H9 (cell line): ENCODE data around the gene CROT. TPM values are rescaled to one million over a fixed set of nuclear protein-coding genes. Genes with fewer than 3 reads are reported as not detected.
"Not testable (repeated sequence)": the region's sequence is repeated elsewhere in the genome, so short reads cannot be mapped to it uniquely, and the experiment has no call there.

Source experiments
- DNase-seq: peaks from one replicate; pipeline ENCODE4 v3.0.0-alpha.2; 2017
- H2AFZ ChIP-seq: one replicate; pipeline ENCODE4 v1.6.1; 2013; ENCODE audit warnings: mild to moderate bottlenecking, low read length, control low read depth, moderate library complexity
- H2AK5ac ChIP-seq: 2 replicates; pipeline ENCODE4 v1.6.1; 2013; ENCODE audit warnings: low read length, control low read depth, mixed read lengths; ENCODE audit not compliant: insufficient read length
- H2BK120ac ChIP-seq: one replicate; pipeline ENCODE4 v1.6.1; 2013; ENCODE audit warnings: low read depth, mild to moderate bottlenecking, low read length, control low read depth, inconsistent platforms; ENCODE audit not compliant: poor library complexity, severe bottlenecking
- H2BK12ac ChIP-seq: 2 replicates; pipeline ENCODE4 v1.6.1; 2013; ENCODE audit warnings: low read length, control low read depth, mixed read lengths, low read depth; ENCODE audit not compliant: insufficient read length
- H2BK15ac ChIP-seq: 2 replicates; pipeline ENCODE4 v1.6.1; 2013; ENCODE audit warnings: low read depth, low read length, control low read depth
- H2BK20ac ChIP-seq: one replicate; pipeline ENCODE4 v1.6.1; 2013; ENCODE audit warnings: low read depth, mild to moderate bottlenecking, low read length, control low read depth, inconsistent platforms; ENCODE audit not compliant: poor library complexity, severe bottlenecking
- H2BK5ac ChIP-seq: 2 replicates; pipeline ENCODE4 v1.6.1; 2013; ENCODE audit warnings: low read length, control low read depth, mixed read lengths; ENCODE audit not compliant: insufficient read length
- H3K14ac ChIP-seq: 2 replicates; pipeline ENCODE4 v1.6.1; 2013; ENCODE audit warnings: low read length, control low read depth; ENCODE audit not compliant: insufficient read depth
- H3K18ac ChIP-seq: 2 replicates; pipeline ENCODE4 v1.6.1; 2013; ENCODE audit warnings: low read depth, mild to moderate bottlenecking, mixed read lengths, low read length, control low read depth; ENCODE audit not compliant: insufficient read length
- H3K23ac ChIP-seq: 2 replicates; pipeline ENCODE4 v1.6.1; 2013; ENCODE audit warnings: low read length, control low read depth, mixed read lengths, low read depth; ENCODE audit not compliant: insufficient read length
- H3K23me2 ChIP-seq: 2 replicates; pipeline ENCODE4 v1.6.1; 2013; ENCODE audit warnings: low read depth, mild to moderate bottlenecking, mixed read lengths, low read length, control low read depth; ENCODE audit not compliant: insufficient read length, poor library complexity, severe bottlenecking
- H3K27ac ChIP-seq: 2 replicates; pipeline ENCODE4 v1.5.1; 2013; ENCODE audit warnings: low read length, control low read depth, mixed read lengths, low read depth; ENCODE audit not compliant: insufficient read length
- H3K27me3 ChIP-seq: 2 replicates; pipeline ENCODE4 v1.6.1; 2013; ENCODE audit warnings: low read length, control low read depth, inconsistent platforms; ENCODE audit not compliant: insufficient read depth
- H3K4ac ChIP-seq: 2 replicates; pipeline ENCODE4 v1.6.1; 2013; ENCODE audit warnings: low read depth, mild to moderate bottlenecking, control low read depth, inconsistent platforms, low read length, moderate library complexity
- H3K4me1 ChIP-seq: 2 replicates; pipeline ENCODE4 v1.6.1; 2013; ENCODE audit warnings: low read length, control low read depth, inconsistent platforms; ENCODE audit not compliant: insufficient read depth
- H3K4me2 ChIP-seq: 2 replicates; pipeline ENCODE4 v1.6.1; 2013; ENCODE audit warnings: low read length, control low read depth, mixed read lengths; ENCODE audit not compliant: insufficient read length, insufficient read depth
- H3K56ac ChIP-seq: 2 replicates; pipeline ENCODE4 v1.6.1; 2013; ENCODE audit warnings: low read depth, mild to moderate bottlenecking, mixed read lengths, low read length, control low read depth; ENCODE audit not compliant: insufficient read length
- H3K79me1 ChIP-seq: 2 replicates; pipeline ENCODE4 v1.6.1; 2013; ENCODE audit warnings: low read depth, mild to moderate bottlenecking, moderate library complexity, low read length, control low read depth, inconsistent platforms; ENCODE audit not compliant: insufficient read depth, poor library complexity, severe bottlenecking
- H3K79me2 ChIP-seq: 2 replicates; pipeline ENCODE4 v1.6.1; 2013; ENCODE audit warnings: low read length, control low read depth, inconsistent platforms; ENCODE audit not compliant: insufficient read depth
- H3K9ac ChIP-seq: 2 replicates; pipeline ENCODE4 v1.6.1; 2013; ENCODE audit warnings: low read length, control low read depth, mixed read lengths; ENCODE audit not compliant: insufficient read length; ENCODE audit errors: extremely low read depth
- H3K9me3 ChIP-seq: one replicate; pipeline ENCODE4 v1.6.1; 2013; ENCODE audit warnings: low read depth, low read length, inconsistent platforms; ENCODE audit not compliant: control insufficient read depth
- H3T11ph ChIP-seq: one replicate; pipeline ENCODE4 v1.6.1; 2013; ENCODE audit warnings: mild to moderate bottlenecking, low read length, control low read depth, inconsistent platforms
- H4K20me1 ChIP-seq: one replicate; pipeline ENCODE4 v1.6.1; 2013; ENCODE audit not compliant: control insufficient read depth, insufficient read length, insufficient read depth
- H4K5ac ChIP-seq: 2 replicates; pipeline ENCODE4 v1.6.1; 2013; ENCODE audit warnings: low read depth, mild to moderate bottlenecking, mixed read lengths, low read length, control low read depth; ENCODE audit not compliant: insufficient read length
- H4K8ac ChIP-seq: replicated peaks from 2 replicates; pipeline ENCODE4 v1.6.1; 2013; ENCODE audit warnings: low read length, control low read depth, mixed read lengths, low read depth; ENCODE audit not compliant: insufficient read length
- H4K91ac ChIP-seq: 2 replicates; pipeline ENCODE4 v1.6.1; 2013; ENCODE audit warnings: low read depth, mild to moderate bottlenecking, moderate library complexity, mixed read lengths, low read length, control low read depth; ENCODE audit not compliant: insufficient read length
- H3K27ac Mint-ChIP-seq, 3 experiments: 2 replicates in 2 of 3; 3 replicates in 1 of 3; pipeline ENCODE4 v1.8.0; 2020 to 2021; ENCODE audit warnings: mixed read lengths in 3 of 3, mild to moderate bottlenecking in 1 of 3, moderate library complexity in 1 of 3
- H3K27me3 Mint-ChIP-seq: 2 replicates; pipeline ENCODE4 v1.8.0; 2021; ENCODE audit warnings: low read depth, mild to moderate bottlenecking, moderate library complexity, mixed read lengths
- H3K36me3 Mint-ChIP-seq, 3 experiments: 2 replicates in 2 of 3; 3 replicates in 1 of 3; pipeline ENCODE4 v1.8.0; 2020 to 2021; ENCODE audit warnings: low read depth in 3 of 3, mixed read lengths in 3 of 3; ENCODE audit not compliant: insufficient read depth in 1 of 3
- H3K4me1 Mint-ChIP-seq, 2 experiments: 2 replicates each; pipeline ENCODE4 v1.8.0; 2020; ENCODE audit warnings: mixed read lengths in 2 of 2
- H3K4me3 Mint-ChIP-seq, 2 experiments: 2 replicates in 1 of 2; 3 replicates in 1 of 2; pipeline ENCODE4 v1.8.0; 2020 to 2021; ENCODE audit warnings: mild to moderate bottlenecking in 2 of 2, mixed read lengths in 2 of 2, moderate library complexity in 1 of 2
- H3K9me3 Mint-ChIP-seq, 2 experiments: 2 replicates in 1 of 2; 3 replicates in 1 of 2; pipeline ENCODE4 v1.8.0; 2020; ENCODE audit warnings: mild to moderate bottlenecking in 2 of 2, mixed read lengths in 2 of 2, moderate library complexity in 1 of 2
- CTCF ChIP-seq: fragments of 200-600 bp; sonication (generic); conservative IDR thresholded peaks from 3 replicates; pipeline ENCODE4 v1.8.0; 2021; ENCODE audit warnings: antibody characterized with exemption, mild to moderate bottlenecking
- WGBS: extraction: QIAGEN DNeasy Blood & Tissue Kit; methylation state at CpG from one replicate; pipeline ENCODE4 v1.1.7; 2013; ENCODE audit warnings: missing lambda C conversion rate, low lambda C conversion rate, mixed read lengths; ENCODE audit not compliant: insufficient read length; ENCODE audit errors: extremely low coverage; 5-methylcytosine and 5-hydroxymethylcytosine counted together
- total RNA-seq: library from RNA; stranded (reverse); gene quantifications from 2 replicates; pipeline ENCODE4 v1.2.1, GENCODE V29; 2021

The CROT gene
- total RNA-seq, 1 experiment from 2014 or later = 6.0 TPM

GRCh38 chr7:87318741-87319140, 26.7 kb upstream of the CROT start:
- H2AK5ac ChIP-seq = no peak overlapping the region
- H3K9me3 ChIP-seq = no peaks in the 10 kb centered on the region
- H3K23me2 ChIP-seq = no peaks in the 10 kb centered on the region
- no peaks in the 10 kb centered on the region for H3K27me3 ChIP-seq
- H3K79me1 ChIP-seq = no peaks in the 10 kb centered on the region
- H3K4me1 Mint-ChIP-seq = peaks cover 6 to 12% of the 10 kb centered on the region in 2 experiments; a peak in 2 of 4 replicates
- H4K20me1 ChIP-seq = no peaks in the 10 kb centered on the region
- H3K4ac ChIP-seq = no peak overlapping the region
- no peak overlapping the region for H2BK12ac ChIP-seq
- no peak overlapping the region for H3K9ac ChIP-seq
- no peak overlapping the region for H2BK15ac ChIP-seq
- no peak overlapping the region for H3K4me3 Mint-ChIP-seq
- no peaks in the 10 kb centered on the region for H3K4me1 ChIP-seq
- H3T11ph ChIP-seq = no peak overlapping the region
- H2BK20ac ChIP-seq = no peak overlapping the region
- H4K5ac ChIP-seq = no peak overlapping the region
- H3K4me2 ChIP-seq = no peak overlapping the region
- no peak overlapping the region for H2BK5ac ChIP-seq
- H2BK120ac ChIP-seq = no peak overlapping the region
- DNase-seq = no peak
- no peak overlapping the region for H2AFZ ChIP-seq
- H3K14ac ChIP-seq = no peak overlapping the region
- no peaks in the 10 kb centered on the region for H3K79me2 ChIP-seq
- no peak overlapping the region for H3K56ac ChIP-seq
- TF ChIP-seq CTCF = no peak
- H4K8ac ChIP-seq = no peak overlapping the region
- H3K27ac ChIP-seq = no peak overlapping the region
- no peak overlapping the region for H4K91ac ChIP-seq
- no peak overlapping the region for H3K18ac ChIP-seq
- no peak overlapping the region for H3K23ac ChIP-seq
- H3K27ac Mint-ChIP-seq = no peak overlapping the region
- no peaks in the 10 kb centered on the region for H3K27me3 Mint-ChIP-seq
- H3K9me3 Mint-ChIP-seq = peaks cover 13 to 26% of the 10 kb centered on the region in 2 experiments
- H3K36me3 Mint-ChIP-seq = peaks cover 4 to 20% (median 16%) of the 10 kb centered on the region in 3 experiments; a peak in 6 of 7 replicates
- no CpG with 5 or more reads among the region's 1 CpG for WGBS

- no CpG with 5 or more reads among the region's 8 CpGs for WGBS
- H2BK5ac ChIP-seq, H3K9me3 ChIP-seq, H3K27ac Mint-ChIP-seq, H3K4me3 Mint-ChIP-seq, H2AK5ac ChIP-seq, H3K4me1 ChIP-seq, H3K9ac ChIP-seq, H4K91ac ChIP-seq, H3K79me2 ChIP-seq, H2BK120ac ChIP-seq, H3K79me1 ChIP-seq, H3K18ac ChIP-seq, H3K4me2 ChIP-seq, H3K27me3 Mint-ChIP-seq, H3K4ac ChIP-seq, H2BK12ac ChIP-seq, H3K23me2 ChIP-seq, H2BK20ac ChIP-seq, H3T11ph ChIP-seq, H2BK15ac ChIP-seq, H4K20me1 ChIP-seq, H3K27ac ChIP-seq, H3K27me3 ChIP-seq, H2AFZ ChIP-seq, H4K5ac ChIP-seq, H4K8ac ChIP-seq, DNase-seq, H3K56ac ChIP-seq, H3K23ac ChIP-seq: not testable (repeated sequence)
- H3K9me3 Mint-ChIP-seq = peaks cover 13 to 26% of the 10 kb centered on the region in 2 experiments
- peaks cover 4 to 24% (median 16%) of the 10 kb centered on the region in 3 experiments; a peak in 6 of 7 replicates for H3K36me3 Mint-ChIP-seq
- H3K4me1 Mint-ChIP-seq = peaks cover 6 to 12% of the 10 kb centered on the region in 2 experiments; a peak in 2 of 4 replicates
- H3K14ac ChIP-seq = 0 out of 2 replicates have a peak overlapping the region, but pooled peaks have one; percentile 47
Measured at GRCh38 chr7:87319154-87319581, 26.3 kb upstream of the CROT start.
